Mesothelial cell of epicardium (in vitro differentiated cells): ENCODE results near the gene TBPL2. TPM values are rescaled to one million over a fixed set of nuclear protein-coding genes. Genes with fewer than 3 reads are reported as not detected.

Source experiments
- DNase-seq, 2 experiments: peaks; one replicate each; pipeline ENCODE4 v3.0.0; 2021; ENCODE audit warnings: low spot score in 2 of 2; ENCODE audit not compliant: unreplicated experiment in 2 of 2
- H3K27ac Mint-ChIP-seq: 2 replicates; pipeline ENCODE4 v1.8.0; 2021; ENCODE audit warnings: mixed read lengths
- H3K27me3 Mint-ChIP-seq: 2 replicates; pipeline ENCODE4 v1.8.0; 2021; ENCODE audit warnings: low read depth, mixed read lengths
- H3K36me3 Mint-ChIP-seq: 2 replicates; pipeline ENCODE4 v1.8.0; 2021; ENCODE audit warnings: mixed read lengths
- H3K4me1 Mint-ChIP-seq: 2 replicates; pipeline ENCODE4 v1.8.0; 2021; ENCODE audit warnings: mixed read lengths
- H3K4me3 Mint-ChIP-seq: 2 replicates; pipeline ENCODE4 v1.8.0; 2021; ENCODE audit warnings: mild to moderate bottlenecking, moderate library complexity, mixed read lengths
- H3K9me3 Mint-ChIP-seq: 2 replicates; pipeline ENCODE4 v1.8.0; 2021; ENCODE audit warnings: mixed read lengths
- CTCF ChIP-seq: fragments of 200-600 bp; sonication (generic); IDR thresholded peaks from one replicate; pipeline ENCODE4 v1.5.0; 2021; ENCODE audit warnings: antibody characterized with exemption; ENCODE audit not compliant: unreplicated experiment
- total RNA-seq: library from RNA; stranded (reverse); gene quantifications from 3 replicates; pipeline ENCODE4 v1.2.1, GENCODE V29; 2021

The TBPL2 gene
- total RNA-seq, 1 donor from 2014 or later = not detected

- Mint-ChIP-seq H3K27me3 (no peaks in the 10 kb centered on the region), H3K9me3 (no peaks in the 10 kb centered on the region), H3K36me3 (peaks cover 2% of the 10 kb centered on the region), H3K4me1 (peaks cover 15% of the 10 kb centered on the region), H3K27ac (peak overlapping the region; percentile 85), H3K4me3 (peak overlapping the region; percentile 28)
- no peak for TF ChIP-seq CTCF
- DNase-seq = peak in 1 of 2 experiments; percentile 59
These were observed 14.0 kb upstream of the TBPL2 start for GRCh38 chr14:55454264-55455002.

- no peak for DNase-seq
- Mint-ChIP-seq H3K4me1 (peaks cover 31% of the 10 kb centered on the region), H3K27me3 (no peaks in the 10 kb centered on the region), H3K27ac (no peak overlapping the region), H3K9me3 (no peaks in the 10 kb centered on the region), H3K36me3 (peaks cover 2% of the 10 kb centered on the region), H3K4me3 (no peak overlapping the region)
- no peak for TF ChIP-seq CTCF
These were observed 11.5 kb upstream of the TBPL2 start for GRCh38 chr14:55451950-55452349.

DNA sequence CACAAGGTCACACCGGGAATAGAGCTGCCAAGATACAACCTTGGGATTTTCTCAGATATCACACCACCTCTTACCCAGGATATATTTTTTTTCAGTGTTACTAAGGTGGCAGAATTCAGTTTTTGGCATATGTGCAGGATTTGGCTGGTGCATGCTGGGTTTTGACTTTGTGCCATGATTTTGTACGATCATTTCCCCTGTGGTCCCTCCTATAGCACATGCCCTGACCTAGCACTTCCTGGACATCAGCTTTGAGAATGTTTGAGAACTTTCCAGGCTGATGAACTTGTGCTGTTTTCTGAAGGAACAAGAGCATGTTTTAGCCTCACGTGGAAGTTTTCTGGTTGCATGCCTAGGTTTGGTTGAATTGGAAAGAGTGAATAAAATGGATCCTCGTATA, 11.0 kb upstream of the TBPL2 start:
- Mint-ChIP-seq H3K9me3 (no peaks in the 10 kb centered on the region), H3K36me3 (peaks cover 2% of the 10 kb centered on the region), H3K4me1 (peaks cover 36% of the 10 kb centered on the region), H3K27me3 (no peaks in the 10 kb centered on the region), H3K27ac (no peak overlapping the region), H3K4me3 (no peak overlapping the region)
- no peak for TF ChIP-seq CTCF
- DNase-seq = no peak

- TF ChIP-seq CTCF = no peak
- no peak overlapping the region for H3K27ac Mint-ChIP-seq
- no peak overlapping the region for H3K4me3 Mint-ChIP-seq
- no peak for DNase-seq
- H3K9me3 Mint-ChIP-seq = no peaks in the 10 kb centered on the region
- H3K4me1 Mint-ChIP-seq = peaks cover 40% of the 10 kb centered on the region
- H3K27me3 Mint-ChIP-seq = no peaks in the 10 kb centered on the region
- H3K36me3 Mint-ChIP-seq = peaks cover 2% of the 10 kb centered on the region
These were observed 10.6 kb upstream of the TBPL2 start for GRCh38 chr14:55450987-55451386.

DNA sequence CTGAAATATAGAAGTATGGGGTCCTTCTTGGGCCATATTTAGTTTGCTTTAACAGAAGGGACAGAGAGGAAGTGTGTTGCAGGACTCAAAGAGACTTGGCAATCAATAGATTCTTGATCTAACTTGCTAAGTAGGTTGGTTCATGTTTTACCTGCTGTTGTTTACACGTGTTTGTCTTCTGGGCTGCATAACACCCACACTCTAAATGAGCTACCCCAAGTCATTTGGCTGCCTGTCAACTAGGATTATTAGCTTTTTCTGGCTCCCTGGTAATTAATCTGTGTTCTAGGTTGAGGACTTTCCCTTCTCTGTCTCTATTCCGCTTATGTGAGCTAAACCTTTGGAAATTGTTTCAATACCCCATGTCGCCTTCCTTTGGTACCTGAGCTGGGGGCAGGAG, 10.1 kb upstream of the TBPL2 start:
- no peak for TF ChIP-seq CTCF
- Mint-ChIP-seq H3K36me3 (peaks cover 2% of the 10 kb centered on the region), H3K4me1 (peaks cover 41% of the 10 kb centered on the region), H3K27me3 (no peaks in the 10 kb centered on the region), H3K4me3 (no peak overlapping the region), H3K9me3 (no peaks in the 10 kb centered on the region), H3K27ac (no peak overlapping the region)
- DNase-seq = no peak
